ENCODE measurements around the gene SIGLEC7. TPM values are rescaled to one million over a fixed set of nuclear protein-coding genes. Genes with fewer than 3 reads are reported as not detected.

The SIGLEC7 gene
- total RNA-seq, 1 donor, result not detected

DNA sequence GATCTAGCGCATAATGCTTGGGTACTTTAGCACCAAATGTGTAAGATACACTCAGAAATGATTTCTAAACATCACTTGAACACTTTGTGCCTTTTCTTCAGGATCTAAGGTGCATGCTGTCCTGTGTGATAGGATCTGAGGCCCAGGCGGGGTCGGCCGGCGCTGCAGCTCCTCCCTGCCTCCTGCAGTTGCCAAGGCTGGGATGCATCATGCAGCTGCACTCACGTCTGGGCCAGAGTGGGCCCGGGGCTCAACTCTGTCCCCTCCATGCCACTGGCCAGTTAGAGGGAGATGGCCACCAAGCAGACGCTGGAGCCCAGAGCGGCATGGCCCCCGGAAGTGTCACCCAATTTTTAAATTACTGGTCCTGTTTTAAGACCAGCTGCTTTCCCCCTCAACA is 53.5 kb downstream of the SIGLEC7 start:
- Histone ChIP-seq H3K36me3 (ENCODE audit: insufficient read depth, low read length) (no peaks in the 10 kb centered on the region), H4K20me1 (ENCODE audit: insufficient read depth, low read length) (no peaks in the 10 kb centered on the region), H2AFZ (ENCODE audit: low read length) (no peak overlapping the region), H3K79me2 (ENCODE audit: insufficient read depth, low read length) (no peaks in the 10 kb centered on the region), H3K9me3 (ENCODE audit: low read depth, low read length) (no peaks in the 10 kb centered on the region), H3K4me2 (ENCODE audit: insufficient read depth, low read length) (no peak overlapping the region), H3K27me3 (ENCODE audit: insufficient read depth, low read length) (no peaks in the 10 kb centered on the region), H3K4me1 (ENCODE audit: insufficient read depth, low read length) (no peaks in the 10 kb centered on the region), H3K4me3 (ENCODE audit: insufficient read depth, low read length) (no peak overlapping the region), H3K27ac (ENCODE audit: low read depth, low read length) (no peak overlapping the region)
- DNase-seq (ENCODE audit: insufficient read length, low spot score, missing footprints), result no peak
- TF ChIP-seq, protein P1, sequence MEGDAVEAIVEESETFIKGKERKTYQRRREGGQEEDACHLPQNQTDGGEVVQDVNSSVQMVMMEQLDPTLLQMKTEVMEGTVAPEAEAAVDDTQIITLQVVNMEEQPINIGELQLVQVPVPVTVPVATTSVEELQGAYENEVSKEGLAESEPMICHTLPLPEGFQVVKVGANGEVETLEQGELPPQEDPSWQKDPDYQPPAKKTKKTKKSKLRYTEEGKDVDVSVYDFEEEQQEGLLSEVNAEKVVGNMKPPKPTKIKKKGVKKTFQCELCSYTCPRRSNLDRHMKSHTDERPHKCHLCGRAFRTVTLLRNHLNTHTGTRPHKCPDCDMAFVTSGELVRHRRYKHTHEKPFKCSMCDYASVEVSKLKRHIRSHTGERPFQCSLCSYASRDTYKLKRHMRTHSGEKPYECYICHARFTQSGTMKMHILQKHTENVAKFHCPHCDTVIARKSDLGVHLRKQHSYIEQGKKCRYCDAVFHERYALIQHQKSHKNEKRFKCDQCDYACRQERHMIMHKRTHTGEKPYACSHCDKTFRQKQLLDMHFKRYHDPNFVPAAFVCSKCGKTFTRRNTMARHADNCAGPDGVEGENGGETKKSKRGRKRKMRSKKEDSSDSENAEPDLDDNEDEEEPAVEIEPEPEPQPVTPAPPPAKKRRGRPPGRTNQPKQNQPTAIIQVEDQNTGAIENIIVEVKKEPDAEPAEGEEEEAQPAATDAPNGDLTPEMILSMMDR (IDR thresholded peaks at IDR 0.05; ENCODE audit: extremely low read depth, low read depth, low read length), result no peak

DNA sequence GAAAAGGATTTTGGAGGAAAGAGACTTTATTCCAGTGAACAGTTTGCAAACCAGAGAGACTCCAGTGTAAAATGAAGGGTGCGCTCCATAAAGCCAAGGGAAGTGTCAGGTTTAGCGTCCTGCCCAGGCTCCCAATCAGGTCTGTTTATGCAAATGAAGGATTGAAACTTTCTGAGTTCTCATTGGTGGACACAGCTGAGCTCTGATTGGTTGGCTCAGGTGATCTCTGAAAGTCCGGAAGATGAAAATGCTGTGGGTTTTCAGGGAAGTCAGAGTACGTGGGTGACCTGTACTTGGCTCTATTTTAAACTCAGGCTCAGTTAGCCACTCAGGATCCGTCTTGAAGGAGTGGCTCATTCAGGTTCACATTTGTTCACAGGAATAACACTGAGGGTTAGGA is 54.1 kb downstream of the SIGLEC7 start:
- Histone ChIP-seq H3K27me3 (ENCODE audit: insufficient read depth, low read length) (no peaks in the 10 kb centered on the region), H3K9me3 (ENCODE audit: low read depth, low read length) (no peaks in the 10 kb centered on the region), H3K36me3 (ENCODE audit: insufficient read depth, low read length) (no peaks in the 10 kb centered on the region), H3K4me1 (ENCODE audit: insufficient read depth, low read length) (no peaks in the 10 kb centered on the region), H2AFZ (ENCODE audit: low read length) (no peak overlapping the region), H3K4me2 (ENCODE audit: insufficient read depth, low read length) (no peak overlapping the region), H3K79me2 (ENCODE audit: insufficient read depth, low read length) (no peaks in the 10 kb centered on the region), H4K20me1 (ENCODE audit: insufficient read depth, low read length) (no peaks in the 10 kb centered on the region), H3K4me3 (ENCODE audit: insufficient read depth, low read length) (no peak overlapping the region), H3K27ac (ENCODE audit: low read depth, low read length) (no peak overlapping the region)
- TF ChIP-seq, protein P1 (IDR thresholded peaks at IDR 0.05; ENCODE audit: extremely low read depth, low read depth, low read length), result no peak
- no peak for DNase-seq (ENCODE audit: insufficient read length, low spot score, missing footprints)

DNA sequence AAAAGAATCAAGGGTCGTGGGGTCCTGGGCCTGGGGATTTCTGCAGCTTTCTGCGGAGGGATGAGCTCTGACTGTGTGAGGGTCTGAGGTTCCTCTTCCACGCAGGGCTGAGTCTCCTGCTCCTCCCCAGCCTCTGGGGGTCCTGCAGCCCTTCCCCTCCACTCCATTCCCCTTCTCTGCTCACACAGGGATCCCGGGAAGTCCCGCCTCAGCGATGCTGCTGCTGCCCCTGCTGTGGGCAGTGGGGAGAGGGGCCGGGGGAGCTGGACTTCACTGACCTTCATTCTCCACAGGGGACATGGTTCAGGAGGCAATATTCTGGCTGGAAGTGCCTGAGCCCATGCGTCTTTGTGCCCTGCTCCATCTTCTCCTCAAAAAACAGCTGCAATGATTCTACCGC is 56.5 kb downstream of the SIGLEC7 start:
- DNase-seq (ENCODE audit: insufficient read length, low spot score, missing footprints), result no peak
- H3K9me3 ChIP-seq (ENCODE audit: low read depth, low read length), result no peaks in the 10 kb centered on the region
- no peak overlapping the region for H2AFZ ChIP-seq (ENCODE audit: low read length)
- no peaks in the 10 kb centered on the region for H3K4me1 ChIP-seq (ENCODE audit: insufficient read depth, low read length)
- H3K4me3 ChIP-seq (ENCODE audit: insufficient read depth, low read length), result no peak overlapping the region
- H3K79me2 ChIP-seq (ENCODE audit: insufficient read depth, low read length), result no peaks in the 10 kb centered on the region
- H4K20me1 ChIP-seq (ENCODE audit: insufficient read depth, low read length), result no peaks in the 10 kb centered on the region
- H3K27me3 ChIP-seq (ENCODE audit: insufficient read depth, low read length), result peaks cover 4% of the 10 kb centered on the region
- H3K4me2 ChIP-seq (ENCODE audit: insufficient read depth, low read length), result no peak overlapping the region
- no peaks in the 10 kb centered on the region for H3K36me3 ChIP-seq (ENCODE audit: insufficient read depth, low read length)
- TF ChIP-seq, protein P1 (IDR thresholded peaks at IDR 0.05; ENCODE audit: extremely low read depth, low read depth, low read length), result no peak
- no peak overlapping the region for H3K27ac ChIP-seq (ENCODE audit: low read depth, low read length)

DNA sequence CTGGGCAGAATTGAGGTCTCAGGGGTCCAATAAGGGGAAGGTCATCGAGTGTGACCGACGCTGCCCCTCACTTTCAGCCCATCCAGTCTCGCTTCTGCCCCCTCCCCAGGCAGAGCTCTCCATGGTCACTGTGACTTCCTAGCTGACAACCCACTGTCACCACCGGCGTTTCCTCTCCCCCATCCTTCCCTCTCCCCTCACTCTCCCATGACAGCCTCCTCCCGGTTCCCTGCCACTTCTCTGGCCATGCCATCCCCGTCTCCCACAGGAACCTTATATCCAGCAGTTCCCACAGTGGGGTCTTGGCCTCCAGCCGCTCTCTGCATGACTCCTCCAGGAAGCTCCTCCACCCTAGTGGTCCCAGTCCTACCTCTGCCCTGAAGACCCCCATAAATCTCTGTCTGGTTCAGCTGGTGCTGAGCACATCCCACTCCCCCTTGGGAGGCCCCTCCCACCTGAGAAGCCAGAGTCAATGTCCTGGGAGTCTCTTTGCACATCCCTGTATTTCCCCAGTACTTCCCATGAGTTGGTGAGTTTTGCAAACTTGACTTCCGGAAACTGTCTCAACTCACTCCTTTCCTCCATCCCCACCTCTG is 58.1 kb downstream of the SIGLEC7 start:
- Histone ChIP-seq H2AFZ (ENCODE audit: low read length) (no peak overlapping the region), H4K20me1 (ENCODE audit: insufficient read depth, low read length) (no peaks in the 10 kb centered on the region), H3K27me3 (ENCODE audit: insufficient read depth, low read length) (peaks cover 4% of the 10 kb centered on the region), H3K4me1 (ENCODE audit: insufficient read depth, low read length) (no peaks in the 10 kb centered on the region), H3K4me2 (ENCODE audit: insufficient read depth, low read length) (no peak overlapping the region), H3K27ac (ENCODE audit: low read depth, low read length) (no peak overlapping the region), H3K36me3 (ENCODE audit: insufficient read depth, low read length) (no peaks in the 10 kb centered on the region), H3K79me2 (ENCODE audit: insufficient read depth, low read length) (no peaks in the 10 kb centered on the region), H3K9me3 (ENCODE audit: low read depth, low read length) (no peaks in the 10 kb centered on the region), H3K4me3 (ENCODE audit: insufficient read depth, low read length) (no peak overlapping the region)
- no peak for DNase-seq (ENCODE audit: insufficient read length, low spot score, missing footprints)
- TF ChIP-seq, protein P1 (IDR thresholded peaks at IDR 0.05; ENCODE audit: extremely low read depth, low read depth, low read length), result no peak

Data from osteoblast (primary cell).